ENCODE measurements around the gene WFDC11.

Gene WFDC11

DNA sequence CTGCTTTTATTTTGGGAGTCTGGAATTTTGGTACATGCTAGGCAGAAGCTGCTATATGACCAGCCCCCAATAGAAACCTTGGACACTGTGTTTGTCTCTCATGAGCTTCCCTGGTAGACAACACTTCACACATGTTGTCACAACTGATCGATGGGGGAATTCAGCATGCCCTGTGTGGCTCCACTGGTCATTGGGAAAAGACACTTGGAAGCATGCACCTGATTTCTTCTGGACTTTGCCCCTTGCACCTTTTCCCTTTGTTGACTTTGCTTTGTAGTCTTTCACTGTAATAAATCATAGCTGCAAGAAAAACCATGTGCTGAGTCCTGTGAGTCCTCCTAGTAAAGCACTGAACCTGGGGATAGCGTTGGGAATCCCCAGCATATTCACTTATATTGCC is 48.4 kb downstream of the WFDC11 start:
- no peak for DNase-seq

DNA sequence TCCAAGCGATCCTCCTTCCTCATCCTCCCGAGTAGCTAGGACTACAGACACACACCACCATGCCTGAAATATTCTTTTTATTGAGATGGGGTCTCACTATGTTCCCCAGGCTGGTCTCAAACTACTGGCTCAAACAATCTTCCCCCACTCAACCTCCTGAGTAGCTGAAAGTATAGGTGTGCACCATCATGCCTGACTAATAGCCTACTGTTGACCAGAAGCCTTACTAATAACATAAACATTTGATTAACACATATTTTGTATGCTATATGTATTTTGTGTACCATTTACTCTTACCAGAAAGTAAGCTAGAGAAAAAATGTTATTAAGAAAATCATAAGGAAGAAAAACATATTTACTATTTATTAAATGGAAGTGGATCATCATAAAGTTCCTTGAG is 52.4 kb downstream of the WFDC11 start:
- no peak for DNase-seq

DNA sequence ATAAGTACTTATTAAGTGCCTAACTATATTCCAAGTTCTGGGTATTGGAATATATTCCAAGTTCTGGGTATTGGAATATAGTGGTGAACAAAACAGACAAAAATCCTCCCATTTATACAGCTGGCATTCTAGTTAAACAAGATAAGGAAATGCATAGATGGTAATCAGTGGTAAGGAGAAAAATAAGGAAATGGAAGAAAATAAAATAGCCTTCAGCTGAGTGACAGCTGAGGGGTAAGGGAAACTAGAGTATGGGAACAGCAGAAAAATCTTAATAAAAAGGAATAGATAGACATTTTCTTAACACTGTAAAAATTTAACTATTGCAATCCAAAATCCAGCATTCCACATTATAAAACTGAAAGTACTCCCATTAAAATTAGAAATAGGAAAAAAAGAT is 57.7 kb downstream of the WFDC11 start:
- DNase-seq: no peak

DNA sequence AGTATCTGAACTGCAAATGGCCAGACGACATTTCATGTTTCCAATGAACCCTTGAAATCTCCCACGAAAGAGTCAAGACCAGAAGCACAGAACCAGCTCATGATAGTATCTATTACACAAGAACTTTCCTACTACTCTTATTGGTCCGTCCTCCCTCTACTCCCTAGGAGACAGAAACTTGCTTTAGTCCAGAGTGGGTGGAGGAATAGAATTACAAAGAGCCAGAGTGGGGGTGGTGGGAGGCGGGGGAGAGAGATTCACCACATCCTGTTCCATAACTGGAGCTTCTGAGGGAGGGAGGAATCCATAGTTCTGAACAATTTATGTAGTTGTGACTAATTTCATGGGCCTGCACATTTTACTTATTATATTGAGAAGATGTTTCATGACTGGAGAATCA is 59.0 kb downstream of the WFDC11 start:
- DNase-seq: no peak

DNA sequence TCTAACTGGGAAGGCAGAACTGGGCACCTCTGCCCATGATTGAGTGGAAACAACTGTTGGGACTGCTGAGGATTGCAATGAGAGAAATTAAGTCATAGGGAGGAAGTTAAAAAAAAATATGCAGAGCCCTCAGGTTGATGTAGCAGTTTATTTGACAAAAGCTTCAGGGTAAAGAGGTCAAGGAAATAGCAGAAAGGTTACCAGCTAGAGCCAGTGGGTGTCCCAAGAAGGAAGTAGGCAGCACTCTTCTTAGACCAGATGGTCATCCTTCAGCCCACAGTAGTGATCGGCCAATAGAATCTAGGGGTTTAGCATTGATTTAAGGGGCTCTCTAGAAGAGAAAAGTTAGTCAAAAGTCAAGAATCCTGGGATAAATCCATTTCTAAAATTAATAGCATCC is 62.2 kb downstream of the WFDC11 start:
- no peak for DNase-seq

Measured in NCI-H524 treated with DMSO at 0.1 percent for 48 hours (cell line).